ENCODE results near the gene ABLIM1.

DNA sequence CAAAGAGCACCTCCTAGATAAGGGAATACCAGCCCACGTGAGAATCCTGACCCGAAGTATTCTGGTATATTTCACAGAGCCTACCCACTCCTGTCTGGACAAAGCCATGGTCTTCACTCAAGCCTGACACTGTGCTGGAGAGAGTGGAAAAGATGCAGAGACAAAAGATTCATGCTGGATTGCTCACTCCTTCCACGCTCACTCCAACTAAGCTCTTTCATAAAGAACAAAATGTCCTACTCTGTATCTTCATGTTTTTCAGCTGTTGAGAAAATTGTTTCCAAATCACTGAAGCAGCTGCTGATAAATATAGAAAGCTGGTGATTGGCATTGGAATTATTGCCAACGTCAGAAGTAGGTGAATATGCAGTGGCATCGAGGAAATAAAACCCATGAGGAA is 106.0 kb downstream of the ABLIM1 start:
- TF ChIP-seq, protein P1, sequence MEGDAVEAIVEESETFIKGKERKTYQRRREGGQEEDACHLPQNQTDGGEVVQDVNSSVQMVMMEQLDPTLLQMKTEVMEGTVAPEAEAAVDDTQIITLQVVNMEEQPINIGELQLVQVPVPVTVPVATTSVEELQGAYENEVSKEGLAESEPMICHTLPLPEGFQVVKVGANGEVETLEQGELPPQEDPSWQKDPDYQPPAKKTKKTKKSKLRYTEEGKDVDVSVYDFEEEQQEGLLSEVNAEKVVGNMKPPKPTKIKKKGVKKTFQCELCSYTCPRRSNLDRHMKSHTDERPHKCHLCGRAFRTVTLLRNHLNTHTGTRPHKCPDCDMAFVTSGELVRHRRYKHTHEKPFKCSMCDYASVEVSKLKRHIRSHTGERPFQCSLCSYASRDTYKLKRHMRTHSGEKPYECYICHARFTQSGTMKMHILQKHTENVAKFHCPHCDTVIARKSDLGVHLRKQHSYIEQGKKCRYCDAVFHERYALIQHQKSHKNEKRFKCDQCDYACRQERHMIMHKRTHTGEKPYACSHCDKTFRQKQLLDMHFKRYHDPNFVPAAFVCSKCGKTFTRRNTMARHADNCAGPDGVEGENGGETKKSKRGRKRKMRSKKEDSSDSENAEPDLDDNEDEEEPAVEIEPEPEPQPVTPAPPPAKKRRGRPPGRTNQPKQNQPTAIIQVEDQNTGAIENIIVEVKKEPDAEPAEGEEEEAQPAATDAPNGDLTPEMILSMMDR (IDR thresholded peaks at IDR 0.05): no peak
- no peak for TF ChIP-seq ZFX (IDR thresholded peaks at IDR 0.05; ENCODE audit: borderline replicate concordance)

Data from 22Rv1 (cell line).